Measurements from ENCODE around the gene MICU1. TPM values are rescaled to one million over a fixed set of nuclear protein-coding genes. Genes with fewer than 3 reads are reported as not detected.
A peak's percentile ranks its signal among the peaks of the same experiment; 100 is the strongest.

MICU1 gene
- total and polyA plus RNA-seq, 3 donors from 2014 or later, result 34.7 to 42.7 (median 38.9) TPM

DNA sequence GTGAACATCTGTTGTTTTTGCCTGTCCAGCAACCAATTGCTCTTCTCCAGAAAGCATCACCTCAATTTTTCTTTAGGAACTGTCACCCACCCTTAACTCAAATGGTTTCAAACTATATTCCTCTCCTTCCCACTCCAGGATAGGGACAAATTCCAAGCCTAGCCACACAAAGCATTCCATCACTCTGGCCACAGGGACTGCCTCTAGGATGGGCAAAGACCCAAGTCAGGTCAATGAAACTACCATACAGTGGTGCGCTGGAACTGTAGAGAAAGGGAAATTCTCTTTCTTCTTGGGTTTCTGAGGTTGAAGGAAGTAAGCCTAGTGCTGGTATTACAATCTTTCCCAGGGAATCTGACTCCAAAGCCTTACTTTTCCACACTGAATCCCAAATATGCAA, 3.6 kb downstream of the MICU1 start:
- TF ChIP-seq, protein P1, sequence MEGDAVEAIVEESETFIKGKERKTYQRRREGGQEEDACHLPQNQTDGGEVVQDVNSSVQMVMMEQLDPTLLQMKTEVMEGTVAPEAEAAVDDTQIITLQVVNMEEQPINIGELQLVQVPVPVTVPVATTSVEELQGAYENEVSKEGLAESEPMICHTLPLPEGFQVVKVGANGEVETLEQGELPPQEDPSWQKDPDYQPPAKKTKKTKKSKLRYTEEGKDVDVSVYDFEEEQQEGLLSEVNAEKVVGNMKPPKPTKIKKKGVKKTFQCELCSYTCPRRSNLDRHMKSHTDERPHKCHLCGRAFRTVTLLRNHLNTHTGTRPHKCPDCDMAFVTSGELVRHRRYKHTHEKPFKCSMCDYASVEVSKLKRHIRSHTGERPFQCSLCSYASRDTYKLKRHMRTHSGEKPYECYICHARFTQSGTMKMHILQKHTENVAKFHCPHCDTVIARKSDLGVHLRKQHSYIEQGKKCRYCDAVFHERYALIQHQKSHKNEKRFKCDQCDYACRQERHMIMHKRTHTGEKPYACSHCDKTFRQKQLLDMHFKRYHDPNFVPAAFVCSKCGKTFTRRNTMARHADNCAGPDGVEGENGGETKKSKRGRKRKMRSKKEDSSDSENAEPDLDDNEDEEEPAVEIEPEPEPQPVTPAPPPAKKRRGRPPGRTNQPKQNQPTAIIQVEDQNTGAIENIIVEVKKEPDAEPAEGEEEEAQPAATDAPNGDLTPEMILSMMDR (IDR thresholded peaks at IDR 0.05), result no peak
- TF ChIP-seq POLR2A (IDR thresholded peaks at IDR 0.05), result no peak
- WGBS, 2 donors, result 94 to 97% methylated on average over 1 of the region's 1 CpG
- H3K4me3 ChIP-seq, result no peak overlapping the region
- H3K27ac ChIP-seq, result no peak overlapping the region
- peaks cover 5% of the 10 kb centered on the region for H3K4me1 ChIP-seq
- no peaks in the 10 kb centered on the region for H3K36me3 ChIP-seq (ENCODE audit: low read depth, missing control alignments)
- H3K9me3 ChIP-seq, result no peaks in the 10 kb centered on the region
- no peak for DNase-seq
- intact Hi-C loops (cut with DNase I; ENCODE audit: low total_unique reads), result no loop called here
- H3K27me3 ChIP-seq, result no peaks in the 10 kb centered on the region

DNA sequence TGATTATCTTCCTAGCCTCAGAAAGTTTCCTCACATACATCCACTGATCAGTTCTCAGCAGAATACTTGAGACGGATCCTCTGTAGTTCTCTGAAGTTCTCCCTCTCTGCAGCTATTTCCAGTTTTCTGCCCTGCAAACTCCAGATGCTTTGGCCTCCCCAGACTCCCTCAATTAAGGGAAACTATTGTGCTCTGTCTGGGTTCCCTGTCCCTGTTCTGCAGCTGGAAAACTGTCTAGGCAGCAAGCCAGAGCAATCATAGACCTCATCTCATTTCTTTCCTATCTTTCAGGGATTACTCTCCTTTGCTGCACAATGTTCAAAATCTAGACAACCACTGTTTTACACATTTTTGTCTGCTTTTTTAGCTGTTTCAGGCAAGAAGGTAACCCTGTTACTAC, 9.2 kb downstream of the MICU1 start:
- no peaks in the 10 kb centered on the region for H3K36me3 ChIP-seq (ENCODE audit: low read depth, missing control alignments)
- 38 to 57% methylated on average over 1 of the region's 1 CpG for WGBS, 2 donors
- H3K4me1 ChIP-seq, result no peaks in the 10 kb centered on the region
- TF ChIP-seq, protein P1 (IDR thresholded peaks at IDR 0.05), result no peak
- TF ChIP-seq POLR2A (IDR thresholded peaks at IDR 0.05), result no peak
- no peak overlapping the region for H3K4me3 ChIP-seq
- H3K9me3 ChIP-seq, result no peaks in the 10 kb centered on the region
- intact Hi-C loops (cut with DNase I; ENCODE audit: low total_unique reads), result no loop called here
- no peak overlapping the region for H3K27ac ChIP-seq
- DNase-seq, result no peak
- H3K27me3 ChIP-seq, result no peaks in the 10 kb centered on the region

DNA sequence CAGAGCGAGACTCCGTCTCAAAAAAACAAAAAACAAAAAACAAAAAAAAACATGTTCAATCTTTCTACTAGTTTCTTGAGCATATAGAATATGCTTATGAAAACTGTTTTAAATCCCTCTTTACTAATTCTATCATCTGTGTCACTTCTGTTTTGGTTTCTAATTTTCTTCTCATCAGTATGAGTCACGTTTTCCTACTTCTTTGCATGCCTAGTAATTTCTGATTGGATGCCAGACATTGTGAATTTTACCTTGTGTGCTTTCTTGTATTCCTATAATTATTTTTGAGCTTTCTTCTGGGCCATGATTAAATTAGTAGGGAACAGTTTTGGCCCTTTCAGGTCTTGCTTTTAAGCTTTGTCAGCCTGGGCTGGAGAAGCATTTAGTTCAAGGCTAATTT, 9.9 kb downstream of the MICU1 start:
- Histone ChIP-seq H3K9me3 (no peaks in the 10 kb centered on the region), H3K4me1 (no peaks in the 10 kb centered on the region), H3K36me3 (ENCODE audit: low read depth, missing control alignments) (no peaks in the 10 kb centered on the region), H3K27me3 (no peaks in the 10 kb centered on the region), H3K27ac (no peak overlapping the region), H3K4me3 (no peak overlapping the region)
- no peak for TF ChIP-seq POLR2A (IDR thresholded peaks at IDR 0.05)
- TF ChIP-seq, protein P1 (IDR thresholded peaks at IDR 0.05), result no peak
- intact Hi-C loops (cut with DNase I; ENCODE audit: low total_unique reads), result no loop called here
- DNase-seq, result no peak
- WGBS, 2 donors, result 60 to 77% methylated on average over 3 of the region's 3 CpGs

DNA sequence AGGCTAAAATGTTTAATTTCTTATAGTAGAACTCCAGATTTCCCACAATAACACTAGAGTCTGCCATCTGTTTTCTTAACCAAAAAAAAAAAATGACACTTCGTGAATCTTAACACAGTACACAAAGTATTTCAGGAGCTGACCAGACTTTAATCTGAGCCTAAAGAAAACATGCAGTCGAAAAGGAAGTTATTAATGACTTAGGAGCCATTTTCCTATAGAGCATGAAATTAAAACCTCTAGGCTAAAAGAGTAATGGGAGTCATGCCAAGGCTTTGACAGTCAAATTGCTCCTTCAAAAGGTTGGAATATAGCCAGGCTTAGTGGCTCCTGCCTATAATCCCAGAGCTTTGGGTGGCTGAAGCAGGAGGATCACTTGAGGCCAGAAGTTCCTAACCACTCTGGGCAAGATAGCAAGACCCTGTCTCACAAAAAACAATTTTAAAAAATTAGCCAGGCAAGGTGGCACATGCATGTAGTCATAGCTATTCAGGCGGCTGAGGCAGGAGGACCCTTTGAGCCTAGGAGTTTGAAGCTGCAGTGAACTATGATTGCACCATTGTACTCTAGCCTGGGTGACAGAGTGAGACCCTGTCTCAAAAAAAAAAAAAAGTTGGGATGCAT, 13.6 kb downstream of the MICU1 start:
- intact Hi-C loops (cut with DNase I; ENCODE audit: low total_unique reads), result no loop called here
- Histone ChIP-seq H3K36me3 (ENCODE audit: low read depth, missing control alignments) (no peaks in the 10 kb centered on the region), H3K4me3 (no peak overlapping the region), H3K4me1 (no peaks in the 10 kb centered on the region), H3K27ac (peak overlapping the region in 1 of 2 donors; percentile 77), H3K27me3 (no peaks in the 10 kb centered on the region), H3K9me3 (no peaks in the 10 kb centered on the region)
- TF ChIP-seq POLR2A (IDR thresholded peaks at IDR 0.05), result no peak
- TF ChIP-seq, protein P1 (IDR thresholded peaks at IDR 0.05), result no peak
- 45 to 56% methylated on average over 3 of the region's 3 CpGs for WGBS, 2 donors
- DNase-seq, result no peak

DNA sequence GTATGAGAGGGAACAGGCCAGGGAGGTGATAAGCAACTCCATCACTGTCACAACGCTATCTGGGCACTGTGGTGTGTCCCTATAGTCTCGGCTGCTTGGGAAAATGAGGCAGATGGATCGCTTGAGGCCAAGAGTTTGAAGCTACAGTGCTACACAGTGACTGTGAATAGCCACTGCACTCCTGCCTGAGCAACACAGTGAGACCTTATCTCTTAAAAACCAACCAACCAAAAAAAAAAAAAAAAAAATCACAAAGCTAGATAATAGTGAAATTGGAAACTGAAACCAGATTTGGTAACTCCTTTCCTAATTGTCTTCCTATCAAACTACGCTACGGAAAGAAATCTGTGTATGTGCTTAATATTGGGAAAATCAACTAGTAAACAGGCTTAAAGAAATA, 14.1 kb downstream of the MICU1 start:
- DNase-seq, result peak; percentile 38
- no peak for TF ChIP-seq POLR2A (IDR thresholded peaks at IDR 0.05)
- TF ChIP-seq, protein P1 (IDR thresholded peaks at IDR 0.05), result no peak
- WGBS, 2 donors, result 38 to 40% methylated on average over 5 of the region's 5 CpGs
- no peaks in the 10 kb centered on the region for H3K27me3 ChIP-seq
- no peaks in the 10 kb centered on the region for H3K36me3 ChIP-seq (ENCODE audit: low read depth, missing control alignments)
- peak overlapping the region in 1 of 2 donors; percentile 27 for H3K4me3 ChIP-seq
- intact Hi-C loops (cut with DNase I; ENCODE audit: low total_unique reads), result no loop called here
- no peaks in the 10 kb centered on the region for H3K9me3 ChIP-seq
- no peaks in the 10 kb centered on the region for H3K4me1 ChIP-seq
- peak overlapping the region; percentile 51 to 77 for H3K27ac ChIP-seq
